ENCODE measurements around the gene LMTK2. TPM values are rescaled to one million over a fixed set of nuclear protein-coding genes. Genes with fewer than 3 reads are reported as not detected.

LMTK2 gene
- total and polyA plus RNA-seq, 3 donors from 2014 or later = 16.1 to 36.1 (median 35.5) TPM

DNA sequence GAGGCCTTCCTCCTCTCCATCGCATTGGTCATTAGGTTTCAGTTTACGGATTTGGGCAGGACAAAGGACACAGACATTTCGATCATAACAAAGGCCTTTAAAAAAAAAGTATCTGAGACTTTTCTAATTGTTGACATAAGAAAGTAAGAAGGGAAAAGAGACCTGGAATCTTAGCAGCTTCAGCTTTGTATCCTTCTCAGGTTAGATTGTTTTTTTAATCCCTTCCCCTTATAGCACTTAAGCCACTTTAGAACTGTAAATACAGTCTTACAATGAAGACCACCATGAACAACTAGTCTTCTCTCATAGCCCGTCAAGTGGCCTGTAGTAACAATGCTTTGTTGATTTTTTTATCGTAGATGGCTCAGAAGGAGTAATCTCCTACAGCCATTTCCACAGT is 45.2 kb downstream of the LMTK2 start:
- no peaks in the 10 kb centered on the region for H3K36me3 ChIP-seq (ENCODE audit: low read depth, missing control alignments)

DNA sequence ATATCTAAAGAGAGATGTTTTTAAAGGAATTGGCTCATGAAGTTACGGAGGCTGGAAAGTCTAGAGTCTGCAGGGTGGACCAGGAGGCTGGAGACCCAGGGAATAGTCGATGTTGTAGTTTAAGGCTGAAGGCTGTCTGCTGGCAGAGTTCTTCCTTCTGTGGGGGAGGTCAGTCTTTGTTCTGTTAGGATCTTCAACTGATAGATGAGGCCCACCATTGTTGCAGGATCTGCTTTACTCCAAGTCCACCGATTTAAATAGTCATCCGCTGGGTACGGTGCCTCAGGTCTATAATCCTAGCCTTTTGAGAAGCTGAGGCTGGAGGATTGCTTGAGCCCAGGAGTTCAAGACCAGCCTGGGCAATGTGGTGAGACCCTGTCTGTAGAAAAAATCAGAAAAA is 50.0 kb downstream of the LMTK2 start:
- Histone ChIP-seq H3K27me3 (no peaks in the 10 kb centered on the region), H3K36me3 (ENCODE audit: low read depth, missing control alignments) (no peaks in the 10 kb centered on the region), H3K4me1 (no peaks in the 10 kb centered on the region), H3K4me3 (no peak overlapping the region), H3K9me3 (no peaks in the 10 kb centered on the region), H3K27ac (no peak overlapping the region)
- intact Hi-C loops (cut with DNase I; ENCODE audit: low total_unique reads) = no loop called here
- 87 to 94% methylated on average over 5 of the region's 5 CpGs for WGBS, 2 donors
- no peak for TF ChIP-seq POLR2A (IDR thresholded peaks at IDR 0.05)
- TF ChIP-seq, protein P1, sequence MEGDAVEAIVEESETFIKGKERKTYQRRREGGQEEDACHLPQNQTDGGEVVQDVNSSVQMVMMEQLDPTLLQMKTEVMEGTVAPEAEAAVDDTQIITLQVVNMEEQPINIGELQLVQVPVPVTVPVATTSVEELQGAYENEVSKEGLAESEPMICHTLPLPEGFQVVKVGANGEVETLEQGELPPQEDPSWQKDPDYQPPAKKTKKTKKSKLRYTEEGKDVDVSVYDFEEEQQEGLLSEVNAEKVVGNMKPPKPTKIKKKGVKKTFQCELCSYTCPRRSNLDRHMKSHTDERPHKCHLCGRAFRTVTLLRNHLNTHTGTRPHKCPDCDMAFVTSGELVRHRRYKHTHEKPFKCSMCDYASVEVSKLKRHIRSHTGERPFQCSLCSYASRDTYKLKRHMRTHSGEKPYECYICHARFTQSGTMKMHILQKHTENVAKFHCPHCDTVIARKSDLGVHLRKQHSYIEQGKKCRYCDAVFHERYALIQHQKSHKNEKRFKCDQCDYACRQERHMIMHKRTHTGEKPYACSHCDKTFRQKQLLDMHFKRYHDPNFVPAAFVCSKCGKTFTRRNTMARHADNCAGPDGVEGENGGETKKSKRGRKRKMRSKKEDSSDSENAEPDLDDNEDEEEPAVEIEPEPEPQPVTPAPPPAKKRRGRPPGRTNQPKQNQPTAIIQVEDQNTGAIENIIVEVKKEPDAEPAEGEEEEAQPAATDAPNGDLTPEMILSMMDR (IDR thresholded peaks at IDR 0.05) = no peak
- DNase-seq = no peak

More for the DNA sequence above, 45.2 kb downstream of the LMTK2 start:
- TF ChIP-seq POLR2A (IDR thresholded peaks at IDR 0.05) = no peak
- TF ChIP-seq, protein P1 (IDR thresholded peaks at IDR 0.05) = no peak
- no peaks in the 10 kb centered on the region for H3K4me1 ChIP-seq
- H3K27me3 ChIP-seq = no peaks in the 10 kb centered on the region
- intact Hi-C loops (cut with DNase I; ENCODE audit: low total_unique reads) = no loop called here
- no peak overlapping the region for H3K4me3 ChIP-seq
- H3K9me3 ChIP-seq = no peaks in the 10 kb centered on the region
- no peak for DNase-seq
- H3K27ac ChIP-seq = no peak overlapping the region
- 84 to 98% methylated on average over 5 of the region's 5 CpGs for WGBS, 2 donors

DNA sequence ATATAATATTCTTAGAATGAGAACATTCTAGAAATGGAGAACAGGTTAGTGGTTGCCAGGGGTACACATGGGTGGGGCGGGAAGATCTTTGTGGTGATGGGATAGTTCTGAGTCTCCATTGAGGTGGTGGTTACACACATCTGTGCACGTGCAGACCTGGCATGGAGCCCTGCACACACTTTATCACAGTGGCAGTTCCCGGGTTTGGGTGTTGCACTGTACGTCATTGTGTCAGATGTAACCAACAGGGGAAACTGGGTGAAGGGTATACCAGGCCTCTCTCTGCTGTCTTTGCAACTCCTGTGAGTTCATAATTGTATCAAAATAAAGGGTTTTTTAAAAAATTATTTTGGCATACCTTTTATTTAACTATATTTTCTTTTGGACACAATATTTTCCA is 51.1 kb downstream of the LMTK2 start:
- Histone ChIP-seq H3K4me1 (no peaks in the 10 kb centered on the region), H3K27ac (no peak overlapping the region), H3K9me3 (no peaks in the 10 kb centered on the region), H3K4me3 (no peak overlapping the region), H3K36me3 (ENCODE audit: low read depth, missing control alignments) (no peaks in the 10 kb centered on the region), H3K27me3 (no peaks in the 10 kb centered on the region)
- WGBS, 2 donors = 97% methylated on average over 4 of the region's 4 CpGs
- no peak for TF ChIP-seq POLR2A (IDR thresholded peaks at IDR 0.05)
- TF ChIP-seq, protein P1 (IDR thresholded peaks at IDR 0.05) = no peak
- intact Hi-C loops (cut with DNase I; ENCODE audit: low total_unique reads) = no loop called here
- no peak for DNase-seq

DNA sequence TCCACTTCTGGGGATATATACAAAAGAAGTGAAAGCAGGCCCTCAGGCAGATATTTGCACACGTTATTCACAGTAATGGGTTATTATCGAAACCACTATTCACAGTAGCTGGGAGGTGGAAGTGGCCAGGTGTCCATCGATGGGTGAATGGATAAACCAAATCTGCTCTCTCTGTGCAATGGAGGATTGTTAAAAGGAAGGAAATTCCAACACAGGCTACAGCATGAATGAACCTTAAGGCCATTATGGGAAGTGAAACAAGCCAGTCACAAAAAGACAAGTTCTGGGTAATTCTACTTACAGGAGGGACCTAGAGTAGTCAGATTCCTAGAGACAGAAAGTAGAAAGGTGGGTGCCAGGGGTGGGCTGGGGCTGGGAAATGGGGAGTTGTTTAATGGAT is 56.1 kb downstream of the LMTK2 start:
- H3K27ac ChIP-seq = no peak overlapping the region
- intact Hi-C loops (cut with DNase I; ENCODE audit: low total_unique reads) = loop anchor here (10.0 kb wide), 1 partner anchor 58 kb away; the partner anchor contains the start of gene LMTK2
- 88 to 95% methylated on average over 3 of the region's 3 CpGs for WGBS, 2 donors

DNA sequence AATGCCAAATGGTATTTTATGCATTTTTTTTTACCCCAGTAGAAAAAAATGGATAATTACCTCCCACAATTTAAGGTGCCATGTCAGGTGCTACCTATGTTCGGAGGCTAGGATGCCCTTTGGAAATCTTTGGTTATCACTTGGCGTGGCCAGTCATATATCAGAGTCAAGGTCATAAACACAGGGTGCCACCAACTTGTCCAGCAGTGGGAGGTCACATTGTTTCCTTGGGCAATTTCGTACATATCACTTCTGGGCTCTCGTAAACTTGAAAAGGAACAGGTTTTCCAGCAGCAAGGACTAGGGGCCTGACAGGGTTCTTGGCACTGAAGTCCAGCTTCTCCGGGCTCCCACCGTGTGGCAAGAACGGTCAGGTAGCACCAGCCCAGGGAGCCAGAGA is 56.6 kb downstream of the LMTK2 start:
- TF ChIP-seq, protein P1 (IDR thresholded peaks at IDR 0.05) = no peak
- no peak for TF ChIP-seq POLR2A (IDR thresholded peaks at IDR 0.05)
- Histone ChIP-seq H3K4me3 (no peak overlapping the region), H3K27me3 (no peaks in the 10 kb centered on the region), H3K4me1 (peaks cover 6% of the 10 kb centered on the region), H3K9me3 (no peaks in the 10 kb centered on the region), H3K27ac (no peak overlapping the region), H3K36me3 (ENCODE audit: low read depth, missing control alignments) (no peaks in the 10 kb centered on the region)
- WGBS, 2 donors = 50 to 71% methylated on average over 4 to 7 of the region's 7 CpGs
- intact Hi-C loops (cut with DNase I; ENCODE audit: low total_unique reads) = loop anchor here (10.0 kb wide), 1 partner anchor 58 kb away; the partner anchor contains the start of gene LMTK2
- no peak for DNase-seq

More for the DNA sequence above, 56.1 kb downstream of the LMTK2 start:
- no peak for TF ChIP-seq POLR2A (IDR thresholded peaks at IDR 0.05)
- TF ChIP-seq, protein P1 (IDR thresholded peaks at IDR 0.05) = no peak
- H3K4me1 ChIP-seq = peaks cover 6% of the 10 kb centered on the region
- no peaks in the 10 kb centered on the region for H3K9me3 ChIP-seq
- H3K27me3 ChIP-seq = no peaks in the 10 kb centered on the region
- H3K36me3 ChIP-seq (ENCODE audit: low read depth, missing control alignments) = no peaks in the 10 kb centered on the region
- no peak overlapping the region for H3K4me3 ChIP-seq
- no peak for DNase-seq
